ENCODE measurements around the gene ARHGEF12.
A peak's percentile ranks its signal among the peaks of the same experiment; 100 is the strongest.
"Not testable (repeated sequence)": the region's sequence is repeated elsewhere in the genome, so short reads cannot be mapped to it uniquely, and the experiment has no call there.

Gene ARHGEF12

DNA sequence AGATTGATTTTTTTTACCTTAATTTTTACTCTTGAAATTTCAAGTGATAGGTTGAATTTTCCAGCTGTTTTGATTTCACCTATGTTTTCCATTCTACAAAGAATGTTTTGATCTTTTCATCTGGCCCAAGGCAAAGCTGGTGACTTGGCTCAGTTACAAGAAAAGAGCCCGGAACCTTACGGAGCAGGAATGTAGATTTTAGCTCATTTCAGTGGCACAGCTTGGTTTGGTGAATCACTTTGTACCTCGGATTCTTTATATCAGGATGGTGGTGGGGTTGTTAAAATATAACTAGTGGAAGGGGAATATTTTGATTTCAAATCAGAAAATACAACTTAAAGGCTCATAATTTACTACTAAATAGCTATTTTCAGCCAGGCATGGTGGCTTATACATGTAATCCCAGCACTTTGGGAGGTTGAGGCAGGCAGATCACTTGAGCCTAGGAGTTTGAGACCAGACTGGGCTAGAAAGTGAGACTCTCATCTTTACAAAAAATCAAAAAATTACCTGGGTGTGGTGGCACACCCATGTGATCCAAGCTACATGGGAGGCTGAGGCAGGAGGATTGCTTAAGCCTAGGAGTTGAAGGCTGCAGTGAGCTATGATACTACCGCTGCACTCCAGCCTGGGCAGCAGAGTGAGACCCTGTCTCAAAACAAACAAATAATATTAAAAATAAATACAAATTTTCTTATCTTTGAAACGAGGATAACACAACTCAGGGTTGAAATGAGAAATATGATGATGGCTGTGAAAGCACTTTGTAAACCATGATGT, 166.0 kb downstream of the ARHGEF12 start:
- DNase-seq, result no peak

DNA sequence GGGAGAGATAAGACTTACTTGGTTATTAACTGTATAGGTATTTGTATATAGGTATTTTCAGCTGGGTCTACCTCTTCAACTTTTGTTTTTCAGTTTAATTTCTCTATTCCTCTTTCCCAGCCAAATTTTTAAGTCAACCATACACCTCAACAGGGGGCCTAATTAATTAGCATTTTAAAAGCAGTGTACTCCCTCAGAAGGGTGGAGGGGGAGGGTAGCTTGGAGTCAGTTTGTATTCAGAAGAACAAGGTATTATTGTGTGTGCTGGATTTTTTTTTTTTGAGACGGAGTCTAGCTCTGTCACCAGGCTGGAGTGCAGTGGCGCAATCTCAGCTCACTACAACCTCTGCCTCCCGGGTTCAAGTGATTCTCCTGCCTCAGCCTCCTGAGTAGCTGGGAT, 167.3 kb downstream of the ARHGEF12 start:
- not testable (repeated sequence) for DNase-seq

DNA sequence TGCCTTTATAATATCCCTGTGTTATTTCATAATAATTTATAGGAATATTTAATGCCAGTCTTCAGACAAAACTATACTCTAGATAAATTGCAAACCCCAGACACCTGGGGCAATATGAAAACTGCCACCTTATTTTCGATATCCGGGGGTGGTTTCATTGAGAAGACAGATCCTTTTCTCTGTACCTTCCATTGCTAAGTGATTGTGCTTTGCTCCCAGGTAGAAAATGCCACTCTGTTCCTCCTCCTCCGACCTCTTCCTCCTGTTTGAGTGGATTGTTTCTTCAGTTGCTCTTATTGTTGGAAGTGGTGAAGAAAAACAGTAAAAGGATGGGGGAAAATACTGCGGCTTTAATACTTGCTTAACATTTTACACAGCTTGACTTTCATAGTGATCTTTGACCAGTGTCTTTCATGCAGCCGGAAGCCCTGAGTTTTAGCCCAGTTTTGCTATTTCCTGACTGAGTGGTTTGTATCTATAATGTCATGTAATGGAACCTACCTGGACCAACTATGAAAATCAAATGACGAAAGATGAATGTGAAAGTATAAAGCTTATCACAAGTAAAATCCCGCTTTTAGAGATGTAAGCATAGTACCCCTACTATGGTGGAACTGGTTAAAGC, 169.7 kb downstream of the ARHGEF12 start:
- DNase-seq, result no peak

DNA sequence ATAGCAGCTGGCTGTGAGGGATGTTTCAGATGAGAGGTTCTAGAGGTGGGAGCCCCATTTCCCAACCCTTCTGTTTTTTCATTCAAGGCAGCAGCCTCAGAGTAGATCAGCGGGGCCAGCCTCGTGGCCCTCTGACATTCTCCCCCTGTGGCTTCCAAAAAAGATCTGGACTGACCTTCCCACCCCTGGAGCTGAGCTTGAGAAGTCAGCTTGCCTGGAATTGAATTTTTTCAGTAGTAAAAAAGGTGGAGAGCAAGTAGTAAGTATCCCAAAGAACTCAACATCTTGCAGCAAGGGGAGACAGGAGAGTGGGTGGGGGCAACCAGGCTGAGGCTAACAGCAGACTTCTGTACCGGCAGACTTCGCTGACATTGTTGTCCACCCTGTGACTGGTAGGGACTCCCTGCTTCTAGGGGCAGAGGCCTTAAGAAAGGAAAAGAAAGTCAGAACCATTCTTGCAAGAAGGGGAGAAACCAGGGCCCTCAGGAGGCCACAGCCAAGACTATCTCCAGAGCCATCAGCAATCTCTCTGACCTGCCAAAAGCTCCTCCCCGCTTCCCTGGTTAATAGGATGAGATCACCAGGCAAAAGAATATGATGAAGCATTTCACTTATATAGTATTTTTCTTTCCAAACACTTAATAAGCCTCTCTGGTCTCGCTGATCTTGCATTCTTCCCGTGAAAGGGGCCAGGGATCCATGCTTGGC, 173.3 kb downstream of the ARHGEF12 start:
- no peak for DNase-seq

DNA sequence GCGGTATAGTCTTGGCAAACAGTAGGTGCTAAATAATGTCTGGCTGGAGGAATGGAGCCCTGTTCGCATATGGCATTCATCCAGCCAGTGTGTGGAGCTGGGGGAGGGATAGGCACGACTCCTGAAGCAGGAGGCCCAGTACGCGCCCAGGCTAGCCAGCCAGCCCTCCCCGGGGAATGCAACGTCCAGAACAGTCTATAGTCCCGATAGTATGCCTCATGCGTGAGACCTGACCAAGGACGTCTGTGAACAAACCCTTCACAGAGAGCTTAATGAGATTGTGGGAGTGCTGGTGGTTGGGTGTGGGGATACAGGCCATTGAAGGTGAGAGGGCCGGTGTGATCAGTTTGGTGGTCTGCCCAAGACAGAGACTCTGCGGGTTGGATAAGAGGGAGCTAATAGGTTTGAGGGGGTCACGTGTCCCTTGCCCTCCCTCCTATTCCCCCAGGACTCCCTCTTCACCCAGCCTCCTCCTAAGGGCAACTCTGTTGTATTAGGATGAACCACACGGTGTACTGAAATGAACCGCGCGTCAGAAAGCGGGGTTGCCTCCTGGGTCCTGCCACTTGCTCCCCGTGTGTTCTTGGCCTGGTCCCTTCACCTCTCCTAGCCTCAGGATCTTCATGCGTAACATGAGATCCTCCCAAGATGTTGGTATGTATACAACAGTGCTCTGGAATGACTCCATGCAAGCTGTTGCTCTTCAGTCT, 174.3 kb downstream of the ARHGEF12 start:
- no peak for DNase-seq

DNA sequence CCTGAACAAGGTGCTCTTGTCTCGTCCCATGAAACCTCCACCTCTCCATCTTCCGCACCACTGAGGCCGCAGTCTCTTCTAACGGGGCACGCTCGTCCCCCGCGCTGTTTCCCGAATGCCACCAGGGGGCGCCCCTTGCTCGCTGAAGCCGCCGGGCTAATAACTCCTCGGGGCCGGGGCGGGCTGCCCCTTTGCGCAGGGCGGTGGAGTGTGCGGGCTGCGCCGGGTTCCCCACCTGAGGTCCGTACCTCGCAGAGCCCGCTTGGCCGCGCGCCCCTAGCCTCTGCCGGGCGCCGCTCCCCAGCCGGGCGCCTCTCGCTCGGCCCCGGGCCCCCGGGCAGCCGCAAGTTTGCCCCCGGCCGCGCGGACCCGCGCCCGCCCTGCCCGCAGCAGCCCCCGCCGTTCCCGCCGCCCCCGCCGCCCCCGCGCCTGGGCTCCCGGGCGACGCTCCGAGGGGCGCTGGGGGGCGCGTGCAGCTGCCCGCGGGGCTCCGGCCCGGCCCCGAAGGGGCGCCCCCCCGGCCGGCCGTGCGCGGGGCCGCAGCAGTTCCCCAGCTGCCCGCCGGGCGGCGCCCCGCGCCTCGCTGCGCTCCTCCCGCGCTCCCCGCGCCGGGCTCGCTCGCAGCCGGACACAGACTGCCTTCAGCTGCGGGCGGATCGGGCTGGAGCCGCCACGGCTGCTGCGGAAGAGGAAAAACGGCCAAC, 175.1 kb downstream of the ARHGEF12 start, which contains the start of gene GRIK4:
Gene GRIK4 (plus strand): TSS at position 633 of the 704 bp plus-strand sequence. CDS start 148,571 bp downstream, outside the sequence.
- peak; percentile 68 for DNase-seq

DNA sequence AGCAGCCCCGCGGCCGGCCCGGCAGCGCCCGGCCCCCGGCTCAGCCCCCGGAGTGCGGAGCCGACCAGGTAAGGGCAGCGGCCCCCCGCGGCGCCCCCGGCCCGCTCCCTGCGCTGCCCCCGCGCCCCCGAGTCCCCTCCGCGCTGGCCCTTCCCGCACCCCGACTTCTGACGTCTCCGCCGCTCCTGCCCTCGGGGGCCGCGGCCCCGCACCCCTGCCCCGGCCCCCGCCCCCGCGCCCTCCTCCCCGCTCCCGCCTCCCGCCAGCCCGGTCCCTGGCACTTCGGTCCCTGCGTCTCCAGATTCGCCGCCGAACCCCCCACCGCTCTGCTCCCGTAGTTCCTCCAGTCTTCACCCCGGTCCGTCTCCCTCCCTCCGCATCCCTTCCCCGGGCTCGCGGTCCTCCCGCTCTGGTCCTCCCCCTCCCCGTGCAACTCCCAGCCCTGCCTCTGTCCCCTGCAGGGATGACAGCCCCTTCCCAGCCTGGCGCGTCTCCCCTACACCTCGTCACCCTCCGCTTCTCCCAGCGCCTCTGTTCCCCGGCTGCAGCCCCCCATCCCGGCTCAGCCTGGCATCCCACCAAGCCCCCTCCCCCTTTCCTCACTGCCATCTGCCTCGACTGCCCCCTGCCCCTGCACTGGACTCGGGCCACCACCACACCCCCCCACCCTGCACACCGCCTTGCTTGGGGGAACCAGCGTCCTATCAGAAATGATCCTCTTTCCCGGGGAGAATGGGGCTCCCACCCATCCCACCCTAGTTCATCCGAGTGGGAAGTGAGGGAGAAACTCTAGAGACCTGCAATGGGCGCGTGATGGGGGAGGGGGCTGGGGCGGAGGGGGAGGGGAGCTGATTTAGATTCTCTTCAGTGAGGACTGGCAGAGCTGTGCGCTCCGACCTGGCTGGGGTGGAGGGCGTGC, 175.9 kb downstream of the ARHGEF12 start:
- DNase-seq, result no peak

DNA sequence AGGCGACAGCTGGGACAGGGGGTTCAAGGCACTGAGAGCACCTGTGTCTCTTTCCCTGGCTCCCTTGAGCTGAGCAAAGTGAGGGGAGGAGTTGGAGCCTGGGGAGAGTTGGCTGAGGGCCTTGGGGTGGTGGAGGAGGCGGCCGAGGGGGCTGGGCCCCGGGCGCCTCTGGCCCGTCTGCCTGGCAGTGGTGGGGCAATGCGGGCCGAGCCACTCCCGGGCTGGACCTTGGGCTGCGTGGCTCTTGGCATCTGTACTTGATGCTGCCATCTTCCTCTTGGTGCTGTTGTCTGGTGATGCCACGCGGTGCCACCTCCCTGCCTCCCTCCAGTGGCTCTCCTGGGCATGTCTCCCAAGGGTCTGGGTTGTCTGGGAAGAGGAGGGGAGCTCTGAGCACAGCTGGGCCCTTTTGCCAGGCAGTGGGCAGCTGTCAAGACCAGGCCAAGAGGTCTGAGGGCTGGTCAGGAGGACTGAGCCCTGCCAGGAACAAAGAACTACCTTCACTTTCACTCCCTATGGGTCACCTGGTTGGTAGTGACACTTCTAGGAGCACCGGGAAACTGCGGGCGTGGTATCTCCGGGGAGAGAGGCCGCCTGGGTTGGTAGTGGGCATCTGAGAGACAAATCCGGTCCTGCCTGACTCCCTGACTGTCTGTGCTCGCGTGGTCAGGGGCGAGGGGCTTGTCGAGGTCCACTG, 176.7 kb downstream of the ARHGEF12 start:
- DNase-seq, result no peak

DNA sequence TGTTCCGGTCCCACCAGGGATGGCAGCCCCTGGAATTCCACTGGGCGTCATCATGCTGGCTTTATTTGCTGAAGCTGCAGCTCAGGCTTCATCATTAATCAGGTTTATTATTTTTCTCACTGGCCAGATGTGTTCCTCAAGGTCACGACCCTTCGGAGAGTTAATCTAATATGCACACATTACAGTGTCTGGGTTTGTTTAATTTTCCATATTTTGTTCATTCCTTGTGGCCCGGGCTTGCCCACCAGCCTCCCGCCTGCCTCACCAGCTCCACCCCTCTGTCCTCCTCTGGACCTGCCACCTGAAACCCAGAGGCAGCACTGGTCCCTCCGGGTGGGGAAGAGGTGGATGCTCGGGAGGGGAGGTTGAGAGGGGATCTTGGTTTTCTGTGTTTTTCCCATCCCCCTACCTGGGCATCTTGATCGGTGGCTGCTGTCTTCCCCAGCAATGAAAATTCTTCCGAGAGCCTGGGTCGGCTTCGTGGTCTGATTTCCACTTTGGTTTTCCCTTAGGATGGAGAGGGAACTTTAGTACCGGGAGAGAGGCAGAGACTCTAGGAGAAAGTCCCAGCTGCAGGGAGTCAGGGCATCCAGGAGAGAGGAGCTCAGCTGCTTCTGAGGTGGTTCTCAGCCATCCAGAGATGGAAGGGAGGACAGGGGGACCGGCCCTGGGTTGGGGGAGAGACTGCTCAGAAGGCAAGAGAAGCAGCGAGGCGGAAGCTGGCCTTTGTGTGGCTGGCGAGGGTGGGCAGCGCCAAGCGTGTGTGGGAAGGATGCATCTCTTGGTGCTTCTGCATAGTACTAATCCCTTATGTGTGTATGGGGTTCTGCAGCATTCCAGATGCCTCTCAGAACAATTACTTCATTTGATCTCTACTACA, 177.5 kb downstream of the ARHGEF12 start:
- DNase-seq, result no peak

DNA sequence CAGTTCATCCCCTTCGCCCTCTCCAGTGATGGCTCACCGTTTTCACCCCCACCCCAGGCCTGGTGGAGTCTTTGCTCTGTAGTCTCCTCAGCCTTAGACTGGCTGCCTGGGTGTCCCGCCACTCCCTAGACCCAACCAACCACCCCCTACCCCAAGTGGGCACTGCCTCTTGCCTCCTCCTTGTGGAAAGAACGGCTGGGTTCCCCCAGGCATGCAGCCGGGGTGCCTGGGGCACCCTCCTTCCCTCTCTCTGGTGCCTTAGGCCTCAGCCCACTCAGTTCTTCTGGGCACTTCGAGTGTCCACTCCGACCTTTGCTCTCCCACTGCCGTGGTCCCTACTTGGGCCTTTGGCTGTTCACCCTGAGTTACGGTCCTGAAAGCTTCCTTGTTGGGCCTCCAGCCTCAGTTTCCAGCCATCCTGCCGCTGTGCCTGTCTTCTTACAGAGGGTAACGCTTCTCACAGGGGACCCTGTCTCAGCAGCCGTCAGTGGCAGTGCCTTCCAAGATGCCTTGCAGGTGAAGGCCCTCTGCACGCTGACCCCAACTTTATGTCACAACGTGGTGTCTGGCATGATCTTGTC, 178.4 kb downstream of the ARHGEF12 start:
- DNase-seq, result no peak

DNA sequence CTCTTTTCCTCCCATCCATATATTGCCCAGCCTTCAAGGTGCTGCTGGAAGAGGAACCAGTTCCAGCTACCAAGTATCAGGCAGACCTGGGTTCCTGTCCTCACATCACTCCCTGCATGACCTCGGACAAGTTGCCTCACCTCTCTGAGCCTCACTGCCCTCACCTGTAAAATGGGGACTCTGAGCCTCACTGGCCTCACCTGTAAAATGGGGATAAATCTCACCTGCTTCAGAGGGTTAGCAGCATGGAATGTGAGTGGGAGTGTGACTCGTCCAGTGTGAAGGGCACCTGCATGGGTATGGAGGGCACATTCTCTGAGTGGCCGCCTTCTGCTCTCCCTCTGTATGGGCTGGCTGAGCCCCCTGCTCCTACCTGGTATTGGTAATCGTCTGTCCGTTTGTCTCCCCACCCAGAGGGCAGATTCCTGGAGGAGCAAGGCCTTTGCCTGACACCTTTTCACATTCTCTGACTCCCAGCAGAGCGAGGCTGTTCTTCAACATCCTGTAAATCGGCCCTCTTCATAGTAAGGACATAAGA, 179.0 kb downstream of the ARHGEF12 start:
- no peak for DNase-seq

DNA sequence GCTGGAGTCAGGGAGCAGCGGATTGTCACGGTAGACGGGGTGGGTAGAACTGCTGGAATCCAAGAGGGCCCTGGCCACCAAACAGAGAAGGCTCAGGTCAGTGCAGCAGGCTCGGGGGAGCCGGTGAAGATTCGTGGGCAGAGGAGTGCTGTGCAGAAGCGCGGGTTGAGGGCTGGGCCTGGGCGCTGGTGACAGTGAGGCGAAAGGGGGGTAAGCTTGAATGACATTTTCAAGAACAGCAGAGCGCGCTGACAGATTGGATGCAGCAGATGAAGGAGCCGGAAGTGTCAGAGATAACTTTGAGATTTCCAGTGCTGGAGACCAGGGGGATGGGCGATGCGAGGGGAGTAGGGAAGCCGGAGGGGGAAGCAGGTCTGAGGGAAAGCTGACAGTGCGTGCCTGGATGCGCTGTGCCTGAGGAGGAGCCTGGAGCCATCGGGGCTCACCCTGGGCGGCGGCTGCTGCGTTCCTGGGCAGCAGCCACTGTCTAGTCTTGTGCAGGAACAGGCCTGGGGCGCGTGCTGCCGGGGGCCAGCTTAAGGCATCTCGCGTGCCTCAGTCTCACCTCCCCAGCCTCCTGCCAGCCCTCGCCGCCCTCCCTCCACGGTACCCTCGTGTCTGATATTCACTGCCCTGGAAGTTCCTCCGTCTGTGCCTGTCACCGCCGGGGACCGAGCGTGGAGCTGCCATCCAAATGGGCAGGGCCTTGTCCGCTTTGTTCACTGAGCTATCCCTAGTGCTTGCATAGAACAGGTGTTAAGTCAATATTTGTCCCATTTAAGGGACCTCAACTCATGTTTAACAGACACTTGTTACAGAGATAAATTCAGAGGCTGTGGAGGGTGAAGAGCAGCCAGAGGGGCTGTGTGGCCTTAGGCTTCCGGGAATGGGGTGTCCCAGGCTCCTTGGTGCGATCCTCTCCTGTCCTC, 180.5 kb downstream of the ARHGEF12 start:
- DNase-seq, result no peak

DNA sequence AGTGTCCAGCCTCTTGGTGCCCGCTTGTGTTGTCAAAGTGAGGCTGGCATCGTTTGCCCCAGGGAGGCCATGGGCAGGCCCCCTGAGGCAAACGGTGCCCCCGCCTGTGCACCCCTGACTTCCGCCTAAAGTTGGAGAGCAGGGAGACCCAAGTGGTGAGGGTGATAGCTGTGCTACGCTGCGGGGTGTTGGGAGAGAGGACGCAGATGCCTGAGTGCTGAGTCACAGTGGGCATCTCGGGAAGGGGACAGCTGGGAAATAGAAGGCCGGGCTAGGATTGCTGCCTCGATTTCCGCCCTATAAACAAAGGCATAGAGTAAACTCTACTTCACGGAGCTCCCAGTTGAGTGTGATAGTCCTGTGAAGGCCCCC, 181.2 kb downstream of the ARHGEF12 start:
- no peak for DNase-seq

DNA sequence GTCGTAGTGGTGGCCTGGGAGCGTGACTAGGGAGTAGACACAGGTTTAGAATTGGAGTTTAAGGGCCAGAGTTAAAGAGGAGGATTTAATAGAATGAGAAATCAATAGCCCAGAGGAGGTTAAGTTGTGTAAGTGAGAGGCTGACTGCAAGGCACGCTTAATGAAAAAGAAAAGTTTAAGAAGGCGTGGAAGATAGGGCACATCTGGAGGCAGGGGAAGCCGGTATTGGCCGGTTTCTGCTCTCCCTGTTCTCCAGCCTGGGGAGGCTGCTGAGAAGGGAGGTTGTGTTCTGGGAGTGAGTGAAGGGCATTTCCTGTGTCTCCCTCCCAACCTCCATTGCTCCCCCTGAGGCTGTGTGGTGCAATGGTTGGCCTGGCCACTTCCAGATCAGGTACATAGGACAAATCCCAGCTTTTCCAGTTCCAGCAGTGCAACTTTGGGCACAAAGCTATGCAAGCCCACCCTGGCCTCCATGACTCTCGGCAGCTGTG, 181.6 kb downstream of the ARHGEF12 start:
- no peak for DNase-seq

DNA sequence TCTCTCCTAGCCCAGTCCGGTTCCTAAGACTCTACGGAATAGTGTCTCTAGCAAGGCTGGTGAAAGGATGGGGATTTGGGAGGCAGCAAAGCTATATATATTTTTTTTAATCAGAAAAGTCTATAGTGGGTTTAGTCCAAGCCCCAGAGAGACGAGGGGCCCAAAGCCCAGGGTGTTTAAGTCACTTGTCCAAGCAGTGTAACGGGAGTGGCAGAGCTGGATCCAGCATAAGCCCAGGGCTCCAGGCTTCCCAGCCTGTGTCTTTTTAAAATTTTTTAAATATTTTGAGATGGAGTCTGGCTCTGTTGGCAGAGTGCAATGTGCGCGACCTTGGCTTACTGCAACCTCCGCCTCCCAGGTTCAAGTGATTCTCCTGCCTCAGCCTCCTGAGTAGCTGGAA, 182.1 kb downstream of the ARHGEF12 start:
- no peak for DNase-seq

DNA sequence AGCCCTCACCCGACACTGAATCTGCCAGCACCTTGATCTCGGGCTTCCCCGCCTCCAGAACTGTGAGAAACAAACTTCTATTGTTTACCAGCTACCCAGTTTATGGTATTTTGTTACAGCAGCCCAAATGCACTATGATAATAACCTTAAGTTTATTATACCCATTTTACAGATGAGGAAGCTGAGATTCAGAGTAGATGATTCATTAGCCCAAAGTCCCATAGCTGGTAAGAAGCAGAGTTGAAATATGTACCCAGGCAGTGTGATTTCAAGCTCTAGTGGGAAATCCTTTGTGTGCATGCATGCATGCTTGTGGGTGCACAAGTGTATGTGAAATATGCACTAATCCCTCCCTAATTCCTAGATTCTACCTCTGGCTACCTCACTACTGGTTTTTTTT, 183.3 kb downstream of the ARHGEF12 start:
- no peak for DNase-seq

DNA sequence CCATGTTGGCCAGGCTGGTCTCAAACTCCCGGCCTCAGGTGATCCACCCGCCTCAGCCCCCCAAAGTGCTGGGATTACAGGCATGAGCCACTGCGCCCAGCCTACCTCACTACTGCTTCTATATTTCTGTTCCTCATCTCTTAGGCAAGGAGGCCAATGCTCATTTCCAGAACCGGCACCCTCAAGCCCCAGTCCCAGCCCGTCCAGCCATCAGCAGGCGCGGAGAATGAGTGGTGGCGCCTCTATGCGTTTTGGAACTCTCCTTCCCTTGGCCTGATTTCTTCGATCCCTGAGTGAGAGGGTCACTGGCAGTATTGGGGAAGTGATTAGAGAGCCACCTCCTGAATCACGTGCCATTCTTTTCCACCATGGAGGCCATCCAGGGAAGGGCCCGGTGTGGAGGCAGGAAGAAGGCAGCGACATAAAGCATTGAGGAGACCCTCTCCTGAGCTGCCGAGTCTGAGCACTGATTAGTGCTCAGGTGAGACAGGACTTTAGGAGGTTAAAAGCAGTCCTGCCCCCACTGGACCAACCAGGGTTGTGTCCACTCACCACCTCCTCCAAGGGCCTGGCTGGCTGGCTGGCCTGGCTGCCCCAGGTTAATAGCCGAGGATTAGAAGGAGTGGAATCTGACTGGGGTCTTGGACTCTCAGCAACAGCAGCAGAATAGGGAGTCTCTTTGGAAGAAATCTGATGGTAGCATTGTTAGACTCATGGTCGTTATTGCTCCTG, 184.0 kb downstream of the ARHGEF12 start:
- DNase-seq, result no peak
